ENCODE data around the gene LRGUK. TPM values are rescaled to one million over a fixed set of nuclear protein-coding genes. Genes with fewer than 3 reads are reported as not detected.
A peak's percentile ranks its signal among the peaks of the same experiment; 100 is the strongest.

LRGUK gene
- polyA plus RNA-seq, 3 donors = 0.41 TPM; not detected in 2

GRCh38 chr7:134134004-134134403, 6.9 kb downstream of the LRGUK start:
- TF ChIP-seq CTCF (IDR thresholded peaks at IDR 0.05) = no peak
- Histone ChIP-seq H3K9ac (ENCODE audit: insufficient read depth, low read length, poor library complexity, severe bottlenecking) (no peak overlapping the region), H3K4me1 (ENCODE audit: control insufficient read depth in 1 of 2, insufficient read depth in 2 of 2, low read length in 2 of 2) (peaks cover 14 to 16% of the 10 kb centered on the region in 2 donors), H3K4me2 (replicated peaks; ENCODE audit: extremely low read depth, low read length, poor library complexity, severe bottlenecking) (no peak overlapping the region), H3K27me3 (ENCODE audit: control insufficient read depth in 2 of 2, insufficient read depth in 2 of 2, low read length in 2 of 2) (no peaks in the 10 kb centered on the region), H3K79me2 (ENCODE audit: insufficient read depth, low read length) (no peaks in the 10 kb centered on the region), H3K9me3 (replicated peaks in 1 of 2; ENCODE audit: control insufficient read depth in 1 of 2, insufficient read depth in 1 of 2, low read length in 2 of 2) (no peaks in the 10 kb centered on the region), H2AFZ (ENCODE audit: insufficient read depth, low read depth, low read length, poor library complexity, severe bottlenecking) (no peak overlapping the region), H3K36me3 (replicated peaks in 1 of 2; ENCODE audit: control insufficient read depth in 1 of 2, insufficient read depth in 2 of 2, low read length in 2 of 2) (no peaks in the 10 kb centered on the region), H3K4me3 (replicated peaks in 1 of 3; ENCODE audit: low read depth in 2 of 3, low read length in 3 of 3) (no peak overlapping the region), H4K20me1 (ENCODE audit: insufficient read depth, low read length) (no peaks in the 10 kb centered on the region), H3K27ac (ENCODE audit: low read depth in 1 of 2, low read length in 2 of 2) (no peak overlapping the region)
- DNase-seq = no peak
- no peak overlapping the region for H3K27ac Mint-ChIP-seq
- intact Hi-C loops (cut with micrococcal nuclease) = loop anchor here in 1 of 2 donors (5.0 kb wide), 1 partner anchor 183 kb away; the partner anchor contains the start of gene SLC35B4
- peaks cover 0 to 4% (median 1%) of the 10 kb centered on the region in 7 donors for H3K9me3 Mint-ChIP-seq
- no peak overlapping the region for H3K4me3 Mint-ChIP-seq
- WGBS (ENCODE audit: insufficient coverage) = 95% methylated on average over 2 of the region's 3 CpGs
- no peaks in the 10 kb centered on the region for H3K36me3 Mint-ChIP-seq
- H3K4me1 Mint-ChIP-seq = peaks cover 12% of the 10 kb centered on the region
- peaks cover 0 to 6% (median 4%) of the 10 kb centered on the region in 3 donors for H3K27me3 Mint-ChIP-seq (ENCODE audit: low read depth in 3 of 3)

GRCh38 chr7:134140889-134141867, 14.0 kb downstream of the LRGUK start:
- Histone ChIP-seq H3K9me3 (replicated peaks in 1 of 2; ENCODE audit: control insufficient read depth in 1 of 2, insufficient read depth in 1 of 2, low read length in 2 of 2) (no peaks in the 10 kb centered on the region), H2AFZ (ENCODE audit: insufficient read depth, low read depth, low read length, poor library complexity, severe bottlenecking) (peak overlapping the region; percentile 25), H3K27me3 (ENCODE audit: control insufficient read depth in 2 of 2, insufficient read depth in 2 of 2, low read length in 2 of 2) (no peaks in the 10 kb centered on the region), H3K4me2 (replicated peaks; ENCODE audit: extremely low read depth, low read length, poor library complexity, severe bottlenecking) (peak overlapping the region; percentile 1), H3K79me2 (ENCODE audit: insufficient read depth, low read length) (no peaks in the 10 kb centered on the region), H3K9ac (ENCODE audit: insufficient read depth, low read length, poor library complexity, severe bottlenecking) (no peak overlapping the region), H3K36me3 (replicated peaks in 1 of 2; ENCODE audit: control insufficient read depth in 1 of 2, insufficient read depth in 2 of 2, low read length in 2 of 2) (no peaks in the 10 kb centered on the region), H3K4me1 (ENCODE audit: control insufficient read depth in 1 of 2, insufficient read depth in 2 of 2, low read length in 2 of 2) (peaks cover 4% of the 10 kb centered on the region in 2 donors), H3K27ac (ENCODE audit: low read depth in 1 of 2, low read length in 2 of 2) (no peak overlapping the region), H3K4me3 (replicated peaks in 1 of 3; ENCODE audit: low read depth in 2 of 3, low read length in 3 of 3) (no peak overlapping the region), H4K20me1 (ENCODE audit: insufficient read depth, low read length) (no peaks in the 10 kb centered on the region)
- TF ChIP-seq CTCF (IDR thresholded peaks at IDR 0.05) = peak; percentile 86
- intact Hi-C loops (cut with micrococcal nuclease) = no loop called here
- H3K27me3 Mint-ChIP-seq (ENCODE audit: low read depth in 3 of 3) = no peaks in the 10 kb centered on the region
- peaks cover 4% of the 10 kb centered on the region for H3K4me1 Mint-ChIP-seq
- peak; percentile 56 to 72 (median 66) for DNase-seq
- no peak overlapping the region for H3K27ac Mint-ChIP-seq
- H3K4me3 Mint-ChIP-seq = no peak overlapping the region
- H3K9me3 Mint-ChIP-seq = no peaks in the 10 kb centered on the region
- 54% methylated on average over 17 of the region's 18 CpGs for WGBS (ENCODE audit: insufficient coverage)
- no peaks in the 10 kb centered on the region for H3K36me3 Mint-ChIP-seq

Data from CD14-positive monocyte (primary cell).